ENCODE measurements around the gene GAB2.
A peak's percentile ranks its signal among the peaks of the same experiment; 100 is the strongest.

The GAB2 gene

DNA sequence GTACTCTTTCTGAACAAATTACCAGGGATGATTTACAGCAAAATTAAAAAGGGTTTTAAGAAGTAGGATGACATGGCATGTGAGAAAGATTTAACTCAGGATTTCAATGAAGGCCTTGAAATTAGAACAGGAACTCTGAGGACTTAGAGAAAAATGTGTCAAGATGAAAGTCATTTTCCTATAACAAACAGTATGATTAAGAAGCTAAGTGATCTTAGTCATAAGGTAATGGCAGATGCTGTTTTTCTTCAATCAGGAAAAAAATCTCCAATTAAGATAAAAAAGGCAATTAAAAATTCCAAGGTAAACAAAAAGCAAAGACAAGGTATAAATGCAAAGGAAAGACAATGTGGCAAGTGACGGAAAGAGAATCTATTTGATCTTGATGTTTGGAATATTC, 73.5 kb downstream of the GAB2 start:
- no peak overlapping the region for H3K27ac ChIP-seq (ENCODE audit: extremely low read depth, low read depth, low read length)
- H3K9me3 ChIP-seq (ENCODE audit: control insufficient read depth, insufficient read depth, low read depth, low read length), result no peaks in the 10 kb centered on the region
- no peaks in the 10 kb centered on the region for H3K36me3 ChIP-seq (ENCODE audit: control insufficient read depth in 2 of 2, insufficient read depth in 1 of 2, low read length in 2 of 2)
- no peak overlapping the region for H3K4me3 ChIP-seq (ENCODE audit: low read depth, low read length)
- H3K4me1 ChIP-seq (ENCODE audit: control insufficient read depth, insufficient read depth, low read length), result no peaks in the 10 kb centered on the region
- no peak for TF ChIP-seq ZNF114 (tag by site-specific recombination; IDR thresholded peaks at IDR 0.05)
- TF ChIP-seq, protein P1, sequence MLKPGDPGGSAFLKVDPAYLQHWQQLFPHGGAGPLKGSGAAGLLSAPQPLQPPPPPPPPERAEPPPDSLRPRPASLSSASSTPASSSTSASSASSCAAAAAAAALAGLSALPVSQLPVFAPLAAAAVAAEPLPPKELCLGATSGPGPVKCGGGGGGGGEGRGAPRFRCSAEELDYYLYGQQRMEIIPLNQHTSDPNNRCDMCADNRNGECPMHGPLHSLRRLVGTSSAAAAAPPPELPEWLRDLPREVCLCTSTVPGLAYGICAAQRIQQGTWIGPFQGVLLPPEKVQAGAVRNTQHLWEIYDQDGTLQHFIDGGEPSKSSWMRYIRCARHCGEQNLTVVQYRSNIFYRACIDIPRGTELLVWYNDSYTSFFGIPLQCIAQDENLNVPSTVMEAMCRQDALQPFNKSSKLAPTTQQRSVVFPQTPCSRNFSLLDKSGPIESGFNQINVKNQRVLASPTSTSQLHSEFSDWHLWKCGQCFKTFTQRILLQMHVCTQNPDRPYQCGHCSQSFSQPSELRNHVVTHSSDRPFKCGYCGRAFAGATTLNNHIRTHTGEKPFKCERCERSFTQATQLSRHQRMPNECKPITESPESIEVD (tag by site-specific recombination; IDR thresholded peaks at IDR 0.05), result peak; percentile 29; the same call in 1 of the 2 replicates
- POLR2A ChIA-PET, result no interaction called here
- CTCF ChIA-PET, result interaction anchor here (0.7 kb wide), 1 partner anchor 345 kb away, joined by 4 read pairs; no protein-coding TSS in a partner anchor

DNA sequence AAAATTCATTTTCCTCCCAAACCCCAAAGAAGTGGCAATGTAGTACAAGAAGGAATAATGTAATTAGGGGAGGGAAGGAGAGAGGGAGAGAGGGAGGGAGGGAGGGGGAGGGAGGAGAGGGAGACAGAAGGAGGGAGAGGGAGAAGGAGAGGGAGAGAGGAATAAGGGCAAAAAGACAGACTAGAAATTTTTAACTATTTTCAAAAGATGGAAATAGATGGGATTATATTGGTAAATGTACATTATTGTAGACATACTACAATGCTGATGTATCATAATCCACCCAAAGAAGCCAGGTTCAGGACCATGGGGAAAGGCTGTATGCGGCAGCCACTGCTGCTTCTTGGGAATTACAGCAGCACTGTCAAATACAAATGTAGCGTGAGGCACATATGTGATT, 74.3 kb downstream of the GAB2 start:
- H3K4me1 ChIP-seq (ENCODE audit: control insufficient read depth, insufficient read depth, low read length), result no peaks in the 10 kb centered on the region
- H3K9me3 ChIP-seq (ENCODE audit: control insufficient read depth, insufficient read depth, low read depth, low read length), result no peaks in the 10 kb centered on the region
- H3K4me3 ChIP-seq (ENCODE audit: low read depth, low read length), result no peak overlapping the region
- H3K27ac ChIP-seq (ENCODE audit: extremely low read depth, low read depth, low read length), result no peak overlapping the region
- no peak for TF ChIP-seq ZBTB10 (tag by site-specific recombination; IDR thresholded peaks at IDR 0.05)
- no peak for TF ChIP-seq ZNF274 (IDR thresholded peaks at IDR 0.05; ENCODE audit: low read length)
- TF ChIP-seq ZNF274 (tag by site-specific recombination; IDR thresholded peaks at IDR 0.05; ENCODE audit: borderline replicate concordance), result no peak
- TF ChIP-seq ZNF23 (tag by site-specific recombination; IDR thresholded peaks at IDR 0.05; ENCODE audit: borderline replicate concordance), result no peak
- no peaks in the 10 kb centered on the region for H3K36me3 ChIP-seq (ENCODE audit: control insufficient read depth in 2 of 2, insufficient read depth in 1 of 2, low read length in 2 of 2)
- POLR2A ChIA-PET, result no interaction called here
- CTCF ChIA-PET, result interaction anchor here (0.6 kb wide), 1 partner anchor 8 kb away, joined by 4 read pairs; no protein-coding TSS in a partner anchor

DNA sequence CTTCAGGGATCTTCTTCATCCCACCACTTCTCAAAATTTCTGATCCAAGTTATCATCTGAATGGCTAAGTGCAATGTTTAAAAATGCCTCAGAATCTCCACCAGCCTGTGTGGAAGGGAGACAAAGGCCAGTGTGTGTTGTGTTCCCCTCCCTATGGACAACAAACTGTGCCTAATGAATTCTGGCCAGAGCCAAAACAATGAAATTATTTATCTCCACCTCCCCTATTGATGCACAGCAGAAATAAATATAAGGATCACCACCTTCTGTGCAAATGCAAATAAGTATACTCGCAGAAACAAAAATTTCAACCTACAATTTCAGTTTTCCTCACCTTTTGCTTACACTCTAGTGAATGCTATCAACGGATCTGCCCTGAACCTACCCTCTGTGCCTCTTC, 75.8 kb downstream of the GAB2 start:
- no peaks in the 10 kb centered on the region for H3K4me1 ChIP-seq (ENCODE audit: control insufficient read depth, insufficient read depth, low read length)
- no peak overlapping the region for H3K4me3 ChIP-seq (ENCODE audit: low read depth, low read length)
- ChIA-PET CTCF (no interaction called here), POLR2A (no interaction called here)
- H3K27ac ChIP-seq (ENCODE audit: extremely low read depth, low read depth, low read length), result no peak overlapping the region
- H3K36me3 ChIP-seq (ENCODE audit: control insufficient read depth in 2 of 2, insufficient read depth in 1 of 2, low read length in 2 of 2), result no peaks in the 10 kb centered on the region
- H3K9me3 ChIP-seq (ENCODE audit: control insufficient read depth, insufficient read depth, low read depth, low read length), result no peaks in the 10 kb centered on the region
- no peak for TF ChIP-seq ZNF521 (tag by site-specific recombination; IDR thresholded peaks at IDR 0.05)
- TF ChIP-seq, protein P2, sequence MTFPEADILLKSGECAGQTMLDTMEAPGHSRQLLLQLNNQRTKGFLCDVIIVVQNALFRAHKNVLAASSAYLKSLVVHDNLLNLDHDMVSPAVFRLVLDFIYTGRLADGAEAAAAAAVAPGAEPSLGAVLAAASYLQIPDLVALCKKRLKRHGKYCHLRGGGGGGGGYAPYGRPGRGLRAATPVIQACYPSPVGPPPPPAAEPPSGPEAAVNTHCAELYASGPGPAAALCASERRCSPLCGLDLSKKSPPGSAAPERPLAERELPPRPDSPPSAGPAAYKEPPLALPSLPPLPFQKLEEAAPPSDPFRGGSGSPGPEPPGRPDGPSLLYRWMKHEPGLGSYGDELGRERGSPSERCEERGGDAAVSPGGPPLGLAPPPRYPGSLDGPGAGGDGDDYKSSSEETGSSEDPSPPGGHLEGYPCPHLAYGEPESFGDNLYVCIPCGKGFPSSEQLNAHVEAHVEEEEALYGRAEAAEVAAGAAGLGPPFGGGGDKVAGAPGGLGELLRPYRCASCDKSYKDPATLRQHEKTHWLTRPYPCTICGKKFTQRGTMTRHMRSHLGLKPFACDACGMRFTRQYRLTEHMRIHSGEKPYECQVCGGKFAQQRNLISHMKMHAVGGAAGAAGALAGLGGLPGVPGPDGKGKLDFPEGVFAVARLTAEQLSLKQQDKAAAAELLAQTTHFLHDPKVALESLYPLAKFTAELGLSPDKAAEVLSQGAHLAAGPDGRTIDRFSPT (tag by site-specific recombination; IDR thresholded peaks at IDR 0.05), result no peak
- no peak for TF ChIP-seq ZNF747 (tag by site-specific recombination; IDR thresholded peaks at IDR 0.05)
- no peak for TF ChIP-seq ZNF670 (tag by site-specific recombination; IDR thresholded peaks at IDR 0.05; ENCODE audit: low read depth)
- no peak for TF ChIP-seq ZNF48 (tag by site-specific recombination; IDR thresholded peaks at IDR 0.05)
- TF ChIP-seq ZIC2 (tag by site-specific recombination; IDR thresholded peaks at IDR 0.05), result no peak
- no peak for TF ChIP-seq ZNF266 (tag by site-specific recombination; IDR thresholded peaks at IDR 0.05; ENCODE audit: low read depth)
- TF ChIP-seq ZNF280C (tag by site-specific recombination; IDR thresholded peaks at IDR 0.05), result no peak
- TF ChIP-seq ZNF704 (tag by site-specific recombination; IDR thresholded peaks at IDR 0.05), result no peak
- TF ChIP-seq ZNF18 (tag by site-specific recombination; IDR thresholded peaks at IDR 0.05), result no peak
- no peak for TF ChIP-seq ZFP69B (tag by site-specific recombination; IDR thresholded peaks at IDR 0.05)
- no peak for TF ChIP-seq ZNF394 (tag by site-specific recombination; IDR thresholded peaks at IDR 0.05; ENCODE audit: borderline replicate concordance)
